HTERT RPE-1 (cell line): ENCODE measurements around the gene MSANTD3.
"Not testable (repeated sequence)": the region's sequence is repeated elsewhere in the genome, so short reads cannot be mapped to it uniquely, and the experiment has no call there.

Experiments used
- in situ Hi-C: fragments of 300-500 bp; cut with MboI; formaldehyde crosslinking; loops from 4 replicates; pipeline ENCODE4 v1.14.3; 2020; ENCODE audit warnings: low sequenced_read_pairs

The MSANTD3 gene, protein sequence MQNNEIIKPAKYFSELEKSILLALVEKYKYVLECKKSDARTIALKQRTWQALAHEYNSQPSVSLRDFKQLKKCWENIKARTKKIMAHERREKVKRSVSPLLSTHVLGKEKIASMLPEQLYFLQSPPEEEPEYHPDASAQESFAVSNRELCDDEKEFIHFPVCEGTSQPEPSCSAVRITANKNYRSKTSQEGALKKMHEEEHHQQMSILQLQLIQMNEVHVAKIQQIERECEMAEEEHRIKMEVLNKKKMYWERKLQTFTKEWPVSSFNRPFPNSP

DNA sequence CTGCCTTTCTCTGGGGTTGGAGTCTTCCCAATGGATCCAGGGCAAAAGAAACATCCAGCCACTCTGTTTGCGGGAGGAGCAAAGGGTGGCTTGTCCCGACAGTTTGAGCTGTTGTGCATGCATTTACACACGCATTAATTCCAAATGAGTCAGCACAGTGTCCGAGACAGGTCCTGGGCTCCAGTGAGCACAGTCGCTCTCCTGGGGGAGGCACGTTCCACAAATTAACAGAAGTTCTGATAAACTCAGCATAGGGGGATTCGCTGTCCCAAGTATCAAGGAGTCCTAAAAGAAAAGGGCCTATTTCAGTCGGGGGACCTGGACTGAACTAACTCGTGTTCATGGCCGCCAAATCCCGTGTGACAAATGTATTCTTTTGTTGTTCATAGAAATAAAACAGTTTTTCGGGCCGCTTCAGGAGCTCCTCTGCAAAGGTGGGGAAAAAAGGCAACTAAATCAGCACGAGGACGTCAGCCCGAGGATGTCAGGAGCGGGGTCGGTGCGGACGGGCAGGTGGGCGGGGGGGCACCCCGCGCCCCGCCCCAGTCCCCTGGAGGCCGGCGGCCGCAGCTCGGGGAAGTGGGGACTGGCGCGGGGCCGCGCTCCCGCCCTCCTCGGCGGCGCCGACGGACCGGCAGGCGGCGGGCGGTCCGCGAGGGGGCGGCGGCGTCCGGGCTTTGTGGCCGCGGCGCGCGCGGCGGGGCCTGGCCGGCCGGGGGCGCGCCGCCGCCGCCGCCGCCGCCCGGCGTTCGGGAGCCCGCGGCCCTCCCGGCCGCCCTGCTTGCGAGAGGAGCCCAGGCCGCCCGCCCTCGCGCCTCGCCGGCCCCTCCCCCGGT lies at the start of gene MSANTD3:
Gene MSANTD3, plus strand, starts transcription at position 614 of the 836 bp plus-strand sequence. CDS start 14,796 bp downstream, outside the sequence.
- in situ Hi-C loops, result no loop called here

GRCh38 chr9:100379862-100380261 lies 47.1 kb upstream of the MSANTD3 start:
- in situ Hi-C loops, result no loop called here

- in situ Hi-C loops, result not testable (repeated sequence)
Observed at GRCh38 chr9:100392989-100393388, 34.0 kb upstream of the MSANTD3 start.

GRCh38 chr9:100394032-100394695 lies 32.8 kb upstream of the MSANTD3 start:
- in situ Hi-C loops, result no loop called here

- in situ Hi-C loops, result no loop called here
Observed at GRCh38 chr9:100394816-100395215, 32.1 kb upstream of the MSANTD3 start.

DNA sequence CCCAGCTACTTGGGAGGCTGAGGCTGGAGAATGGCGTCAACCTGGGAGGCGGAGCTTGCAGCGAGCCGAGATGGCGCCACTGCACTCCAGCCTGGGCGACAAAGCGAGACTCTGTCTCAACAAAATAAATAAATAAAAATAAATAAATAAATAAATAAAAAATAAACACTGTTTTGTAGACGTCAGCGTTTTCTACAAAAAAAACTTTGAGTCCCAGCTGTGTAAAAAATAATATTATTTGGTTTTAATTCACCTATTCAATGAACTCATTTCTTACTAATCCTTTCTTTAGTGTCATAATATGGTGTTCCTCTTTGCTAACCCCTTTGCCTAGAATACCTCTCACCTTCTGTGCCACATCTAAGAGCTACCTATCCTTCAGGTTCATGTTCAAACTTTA lies 30.2 kb upstream of the MSANTD3 start:
- in situ Hi-C loops, result no loop called here

GRCh38 chr9:100397529-100398266 lies 29.2 kb upstream of the MSANTD3 start:
- in situ Hi-C loops, result no loop called here

GRCh38 chr9:100401042-100401441 lies 25.9 kb upstream of the MSANTD3 start:
- in situ Hi-C loops, result no loop called here

DNA sequence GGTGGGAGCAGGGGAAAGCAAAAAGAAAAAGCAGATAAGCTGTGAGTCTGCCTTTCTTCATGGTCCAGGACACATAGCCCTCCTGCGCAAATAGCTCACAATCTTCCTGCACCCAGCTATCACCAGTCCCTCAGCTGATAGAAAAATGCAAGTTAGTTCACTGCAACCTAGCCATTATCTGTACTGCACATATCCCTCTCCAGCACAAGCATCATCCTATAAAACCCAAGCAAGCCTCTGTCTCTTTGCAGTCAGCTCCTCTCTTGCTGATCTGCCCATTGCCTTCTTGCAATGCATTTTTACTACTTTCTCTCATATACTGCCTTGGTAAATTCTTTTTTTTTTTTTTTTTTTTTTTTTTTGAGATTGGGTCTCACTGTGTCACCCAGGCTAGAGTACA lies 20.0 kb upstream of the MSANTD3 start:
- in situ Hi-C loops, result no loop called here

- in situ Hi-C loops, result no loop called here
Observed at GRCh38 chr9:100408546-100409175, 18.3 kb upstream of the MSANTD3 start.

- in situ Hi-C loops, result no loop called here
Observed at GRCh38 chr9:100409176-100409556, 17.8 kb upstream of the MSANTD3 start.

DNA sequence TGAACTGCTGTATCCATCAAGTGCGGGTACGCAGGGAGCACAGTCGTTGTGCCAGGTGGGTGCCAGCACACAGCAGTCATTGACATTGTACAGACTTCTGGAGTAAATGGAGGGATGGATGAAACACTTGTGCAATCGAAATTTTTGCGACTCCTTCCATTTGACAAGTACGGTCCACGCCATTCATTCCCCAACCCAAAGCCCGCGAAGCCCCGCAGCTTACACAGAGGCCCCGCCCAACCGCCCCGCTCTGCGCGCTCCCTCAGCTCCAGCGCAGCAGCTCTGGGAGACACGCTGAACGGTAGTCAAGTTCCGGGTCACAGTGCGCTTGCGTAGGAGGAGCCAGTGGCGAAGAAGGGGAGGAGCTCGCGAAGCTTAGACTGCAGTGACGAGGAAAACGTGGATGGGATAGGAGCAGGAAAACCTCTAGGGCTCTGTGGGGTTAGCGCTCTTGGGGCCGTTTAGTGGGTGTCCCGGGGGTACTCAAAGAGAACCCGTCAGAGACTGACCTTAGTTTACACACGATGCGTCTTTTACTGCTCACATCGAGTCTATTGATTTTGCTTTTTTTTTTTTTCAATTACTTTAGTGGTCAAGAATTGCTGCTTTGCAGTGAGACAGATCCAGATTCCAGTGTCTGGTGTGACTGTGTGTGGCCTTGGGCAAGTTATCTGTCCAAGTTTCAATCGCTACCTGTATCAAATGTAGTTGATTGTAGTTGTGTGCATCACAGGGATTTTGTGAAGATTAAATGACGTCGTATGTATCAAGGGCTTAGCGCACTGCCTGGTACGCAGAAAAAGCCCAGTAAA lies 15.3 kb upstream of the MSANTD3 start:
- in situ Hi-C loops, result no loop called here

DNA sequence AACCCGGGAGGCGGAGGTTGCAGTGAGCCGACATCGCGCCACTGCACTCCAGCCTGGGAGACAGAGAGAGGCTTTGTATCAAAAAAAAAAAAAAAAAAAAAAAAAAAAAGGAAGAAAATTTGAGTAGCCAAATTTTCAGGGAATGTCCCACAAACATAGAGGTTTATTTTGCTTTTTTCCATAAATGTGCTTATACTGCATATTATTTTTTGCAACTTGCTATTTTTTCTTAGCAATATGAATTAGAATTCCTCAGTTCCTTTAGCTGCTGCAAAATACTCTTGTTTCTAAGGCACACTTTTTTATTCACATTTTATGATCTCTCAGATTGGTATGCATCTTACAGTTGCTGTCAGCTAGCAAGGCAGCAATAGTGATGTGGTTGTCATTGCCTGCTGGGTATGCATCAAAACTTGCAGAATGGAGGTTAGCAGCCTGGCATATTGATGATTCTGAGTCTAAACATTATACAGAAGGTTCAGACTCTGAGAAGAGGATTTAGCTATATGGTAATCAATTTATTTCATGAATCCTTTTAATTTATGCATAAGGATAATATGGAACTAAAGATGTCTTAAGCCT lies 13.0 kb upstream of the MSANTD3 start:
- in situ Hi-C loops, result no loop called here

DNA sequence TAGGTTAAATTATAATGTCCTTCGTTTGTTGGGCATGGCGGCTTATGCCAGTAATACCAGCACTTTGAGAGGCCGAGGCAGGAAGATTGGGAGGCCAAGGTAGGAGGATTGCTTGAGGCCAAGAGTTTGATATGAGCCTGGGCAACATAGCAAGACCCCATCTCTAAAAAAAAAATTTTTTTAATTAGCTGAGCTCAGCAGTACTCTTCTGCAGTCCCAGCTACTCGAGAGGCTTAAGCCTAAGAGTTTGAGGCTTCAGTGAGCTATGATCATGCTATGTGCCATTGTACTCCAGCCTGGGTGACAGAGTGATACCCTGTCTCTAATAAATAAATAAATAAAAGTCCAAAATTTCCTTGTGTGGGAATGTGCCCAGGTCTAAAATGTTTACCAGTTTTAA lies 9.1 kb upstream of the MSANTD3 start:
- in situ Hi-C loops, result no loop called here

DNA sequence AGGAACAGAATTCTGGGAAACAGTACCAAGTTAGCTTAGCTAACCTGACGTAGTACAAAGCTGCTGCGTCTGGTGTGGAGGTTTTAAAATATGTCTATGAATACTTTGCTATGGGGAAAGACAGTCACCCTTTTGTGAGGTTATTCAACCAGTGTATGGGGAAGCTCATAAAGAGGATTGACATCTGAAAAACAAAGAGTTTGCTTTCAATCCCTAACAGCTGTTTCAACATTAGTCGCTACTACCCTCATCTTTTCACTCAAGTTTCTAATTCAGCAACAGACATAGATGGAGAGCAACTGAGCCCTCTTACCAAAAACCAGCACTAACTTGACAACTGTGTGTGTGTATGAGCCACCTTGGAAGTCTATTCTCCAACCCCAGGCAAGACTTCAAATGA lies 7.8 kb upstream of the MSANTD3 start:
- in situ Hi-C loops, result no loop called here

GRCh38 chr9:100421116-100421515 lies 5.8 kb upstream of the MSANTD3 start:
- in situ Hi-C loops, result not testable (repeated sequence)

DNA sequence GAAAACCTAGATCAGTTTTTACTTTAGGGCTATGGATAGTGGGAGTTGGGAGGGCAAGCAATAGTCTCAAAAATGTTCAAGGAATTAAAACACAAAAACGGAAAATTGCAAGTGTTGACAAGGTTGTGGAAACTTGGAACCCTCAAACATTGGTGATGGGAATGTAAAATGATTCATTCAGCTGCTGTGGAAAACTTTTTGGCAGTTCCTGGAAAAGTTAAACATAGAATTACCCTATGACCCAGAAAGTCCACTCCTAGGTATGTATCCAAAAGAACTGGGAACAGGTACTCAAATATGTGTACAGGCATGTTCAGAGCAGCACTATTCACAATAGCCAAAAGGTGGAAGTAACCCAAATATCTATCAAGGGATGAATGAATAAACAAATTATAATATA lies 1.2 kb upstream of the MSANTD3 start:
- in situ Hi-C loops, result no loop called here

GRCh38 chr9:100426189-100426529 lies 784 bp upstream of the MSANTD3 start:
- in situ Hi-C loops, result no loop called here
